22Rv1 (cell line): ENCODE measurements around the gene LMO3.

Experiments used
- CTCF ChIP-seq: fragments of 450-650 bp; IDR thresholded peaks from 2 replicates; pipeline ENCODE4 v1.5.1; 2017; ENCODE audit warnings: mild to moderate bottlenecking
- ZFX ChIP-seq: fragments of 450-650 bp; IDR thresholded peaks from 2 replicates; pipeline ENCODE4 v1.6.1; 2017; ENCODE audit warnings: antibody characterized with exemption, borderline replicate concordance

GRCh38 chr12:16610743-16611142 lies 4.8 kb upstream of the LMO3 start:
- TF ChIP-seq CTCF (no peak), ZFX (no peak)
